Subcutaneous adipose tissue (tissue), 4 donors: ENCODE data around the gene CLIC5. TPM values are rescaled to one million over a fixed set of nuclear protein-coding genes. Genes with fewer than 3 reads are reported as not detected.

ENCODE experiments used
- total RNA-seq, 4 donors: library from RNA; depleted of rRNA; stranded (reverse); fragments of >200 nt; gene quantifications; one replicate each; pipeline ENCODE4 v1.1.0, GENCODE V29; 2016
- TF ChIP-seq, protein P1 (sequence below): fragments of 450-650 bp; IDR thresholded peaks from one replicate; pipeline ENCODE4 v1.5.1; 2016; ENCODE audit warnings: low read depth, mild to moderate bottlenecking, control low read depth, antibody characterized with exemption, moderate library complexity

CLIC5 gene
- total RNA-seq, 4 donors from 2014 or later: 2.0 to 15.2 (median 8.5) TPM

DNA sequence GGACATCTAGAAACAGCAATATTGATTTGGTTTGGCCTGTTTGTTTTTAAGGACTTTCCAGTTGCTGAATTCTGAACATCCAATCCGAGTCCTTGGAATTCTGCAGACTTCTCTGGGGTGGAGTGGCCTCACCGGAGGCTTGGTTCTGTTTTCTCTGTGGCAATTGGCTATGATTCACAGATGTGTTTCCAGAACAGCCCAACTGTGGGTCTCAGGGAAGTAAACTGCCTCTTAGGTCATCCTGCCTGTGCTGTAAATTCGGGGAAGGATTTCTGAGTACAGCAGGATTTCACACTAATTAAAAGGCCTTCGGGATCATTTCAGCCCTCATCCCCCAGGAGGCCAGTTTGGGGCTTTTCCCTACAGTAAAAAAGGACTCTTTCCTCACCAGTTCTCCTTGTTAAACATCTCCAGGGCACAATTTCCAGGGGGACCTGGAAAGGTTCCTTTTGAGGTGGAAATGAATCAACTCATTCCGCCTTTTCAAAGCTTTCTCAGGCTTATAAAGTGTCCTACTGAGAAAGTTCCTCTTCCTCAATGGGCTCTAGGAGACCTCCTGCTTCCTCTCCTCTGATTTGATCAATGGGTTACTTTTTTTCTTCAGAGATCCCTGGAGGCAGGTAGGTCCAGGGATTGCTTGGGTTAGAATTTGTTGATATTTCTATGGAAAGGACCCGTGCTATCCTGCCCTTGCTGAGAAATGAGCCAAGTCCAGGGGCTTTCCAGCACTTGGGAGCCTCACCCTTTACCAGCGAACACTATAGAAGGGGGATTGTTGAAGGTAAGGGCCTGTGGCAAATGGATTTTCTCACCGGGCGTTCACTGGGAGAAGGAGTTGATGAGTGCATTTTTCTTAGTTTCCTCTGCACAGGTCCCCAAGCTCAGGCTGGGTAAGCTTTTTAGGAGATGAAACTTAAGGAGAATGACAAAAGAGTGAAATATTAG lies 114.6 kb downstream of the CLIC5 start:
- TF ChIP-seq, protein P1, sequence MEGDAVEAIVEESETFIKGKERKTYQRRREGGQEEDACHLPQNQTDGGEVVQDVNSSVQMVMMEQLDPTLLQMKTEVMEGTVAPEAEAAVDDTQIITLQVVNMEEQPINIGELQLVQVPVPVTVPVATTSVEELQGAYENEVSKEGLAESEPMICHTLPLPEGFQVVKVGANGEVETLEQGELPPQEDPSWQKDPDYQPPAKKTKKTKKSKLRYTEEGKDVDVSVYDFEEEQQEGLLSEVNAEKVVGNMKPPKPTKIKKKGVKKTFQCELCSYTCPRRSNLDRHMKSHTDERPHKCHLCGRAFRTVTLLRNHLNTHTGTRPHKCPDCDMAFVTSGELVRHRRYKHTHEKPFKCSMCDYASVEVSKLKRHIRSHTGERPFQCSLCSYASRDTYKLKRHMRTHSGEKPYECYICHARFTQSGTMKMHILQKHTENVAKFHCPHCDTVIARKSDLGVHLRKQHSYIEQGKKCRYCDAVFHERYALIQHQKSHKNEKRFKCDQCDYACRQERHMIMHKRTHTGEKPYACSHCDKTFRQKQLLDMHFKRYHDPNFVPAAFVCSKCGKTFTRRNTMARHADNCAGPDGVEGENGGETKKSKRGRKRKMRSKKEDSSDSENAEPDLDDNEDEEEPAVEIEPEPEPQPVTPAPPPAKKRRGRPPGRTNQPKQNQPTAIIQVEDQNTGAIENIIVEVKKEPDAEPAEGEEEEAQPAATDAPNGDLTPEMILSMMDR: no peak

DNA sequence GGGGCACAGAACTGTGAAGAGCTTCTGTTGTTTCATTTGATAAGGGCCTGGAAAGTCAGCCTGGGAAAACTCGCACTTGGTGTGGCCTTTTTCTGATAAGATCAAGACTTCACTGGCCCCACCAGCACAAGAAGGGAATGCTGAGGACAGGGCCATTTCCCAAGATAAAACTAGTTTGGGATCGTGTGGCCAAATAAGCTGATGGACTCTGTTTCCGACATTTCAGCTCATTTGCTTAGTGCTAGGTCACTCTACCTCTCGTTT lies 116.0 kb downstream of the CLIC5 start:
- TF ChIP-seq, protein P1: no peak

DNA sequence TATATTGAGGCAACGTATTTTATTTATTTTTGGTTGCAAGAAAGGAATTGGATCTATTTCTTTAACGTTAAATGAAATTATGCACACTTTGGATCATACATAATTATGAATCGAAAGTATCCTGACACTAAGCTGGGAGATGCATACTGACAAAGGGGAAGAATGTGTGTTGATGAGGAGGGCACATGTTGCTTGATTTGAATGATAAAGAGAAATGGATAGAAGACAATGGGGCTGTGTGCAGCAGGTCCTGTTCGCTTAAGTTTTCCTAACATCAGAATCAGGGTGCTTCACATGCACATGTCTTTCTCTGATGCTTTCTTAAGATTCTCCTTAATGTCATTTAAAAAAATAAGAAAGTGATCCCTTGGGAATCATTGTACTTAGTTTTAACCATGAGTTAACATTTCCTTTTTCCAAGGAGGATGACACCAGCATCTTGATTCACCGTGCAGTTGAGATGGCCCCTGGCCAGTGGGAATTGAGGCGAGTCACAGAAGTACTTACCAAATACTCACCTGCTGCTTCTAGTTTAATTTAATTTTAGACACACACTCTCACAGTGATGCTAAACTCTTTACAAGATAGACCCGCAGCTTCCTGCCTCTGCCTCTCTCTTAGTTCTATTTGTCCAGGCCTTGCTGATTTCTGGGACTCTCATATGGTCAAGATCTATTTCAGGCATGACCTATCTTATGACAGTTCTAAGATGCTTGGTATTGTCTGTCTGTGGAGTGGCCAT lies 116.5 kb downstream of the CLIC5 start:
- TF ChIP-seq, protein P1: no peak

DNA sequence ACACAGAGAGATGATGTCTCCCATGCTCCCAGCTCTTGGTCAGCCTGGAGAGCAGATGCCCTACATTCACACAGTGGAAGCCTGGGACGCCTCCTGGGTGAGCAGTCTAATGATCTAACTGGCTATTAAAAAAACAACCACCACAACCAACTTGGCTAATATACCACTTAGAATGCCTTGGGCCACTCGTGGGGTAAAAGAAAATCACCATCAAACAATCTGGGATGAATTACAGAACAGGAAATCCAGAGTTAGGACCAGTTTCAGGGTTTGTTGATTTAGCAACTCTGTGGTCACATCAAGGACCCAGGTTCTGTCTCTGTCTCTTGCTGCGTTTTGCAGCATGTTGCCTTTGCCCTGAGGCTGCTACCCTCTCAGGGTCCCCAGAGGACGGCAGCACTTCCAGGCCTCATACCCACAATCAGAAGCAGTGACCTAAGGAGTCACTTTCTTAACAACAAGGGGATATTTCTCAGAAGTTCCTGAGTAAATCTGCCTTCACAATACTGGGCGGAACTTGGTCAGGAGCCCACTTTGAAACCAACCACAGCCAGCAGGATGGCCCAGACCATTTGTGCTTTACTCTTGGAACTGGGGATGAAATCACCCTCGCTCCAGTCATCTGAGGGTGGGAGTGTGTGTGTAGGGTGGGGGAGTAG lies 118.7 kb downstream of the CLIC5 start:
- TF ChIP-seq, protein P1: no peak

DNA sequence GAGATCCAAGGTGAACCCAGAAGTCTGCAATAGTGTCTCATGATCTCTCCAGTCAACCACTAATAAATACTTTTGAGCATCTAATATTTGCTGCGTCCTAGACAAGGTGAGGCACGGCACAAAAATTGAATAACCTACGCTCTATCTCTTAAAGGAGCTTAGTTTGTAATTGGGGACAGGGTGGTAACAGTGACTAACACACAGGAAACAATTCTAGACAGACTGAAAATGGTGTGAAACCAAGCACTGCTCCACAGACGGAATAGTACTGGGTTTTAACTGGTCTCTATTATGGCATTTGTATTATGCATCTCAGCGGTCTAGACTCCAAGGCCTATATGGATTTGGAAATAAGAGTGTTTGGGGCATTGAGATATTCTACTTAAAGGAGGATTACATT lies 120.1 kb downstream of the CLIC5 start:
- TF ChIP-seq, protein P1: no peak

DNA sequence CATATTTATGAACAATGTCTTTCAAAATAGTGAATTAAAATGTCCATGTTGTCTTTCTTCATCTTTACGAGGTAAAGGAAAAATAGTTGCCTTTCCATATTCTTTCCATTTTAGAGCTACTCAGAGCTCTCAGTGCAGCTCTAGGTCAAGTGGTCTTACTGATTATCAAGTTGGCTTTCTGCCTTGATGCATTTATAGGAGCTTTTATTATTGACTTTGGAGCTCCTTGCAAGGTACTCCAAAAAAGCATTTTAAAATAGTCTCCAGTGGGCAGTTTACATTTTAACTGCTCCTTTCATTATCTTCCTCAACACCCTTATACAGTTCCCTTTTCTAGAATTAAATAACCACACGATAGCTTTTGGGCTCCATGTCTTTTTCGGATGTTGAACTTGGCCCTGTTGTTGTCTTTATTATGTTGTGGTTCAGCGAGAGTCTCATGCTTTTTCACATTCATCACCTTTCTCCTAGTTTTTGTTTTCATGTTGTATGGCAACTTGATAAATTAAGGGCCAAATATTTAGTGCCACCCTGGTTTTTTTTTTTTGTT lies 122.9 kb downstream of the CLIC5 start:
- TF ChIP-seq, protein P1: no peak

DNA sequence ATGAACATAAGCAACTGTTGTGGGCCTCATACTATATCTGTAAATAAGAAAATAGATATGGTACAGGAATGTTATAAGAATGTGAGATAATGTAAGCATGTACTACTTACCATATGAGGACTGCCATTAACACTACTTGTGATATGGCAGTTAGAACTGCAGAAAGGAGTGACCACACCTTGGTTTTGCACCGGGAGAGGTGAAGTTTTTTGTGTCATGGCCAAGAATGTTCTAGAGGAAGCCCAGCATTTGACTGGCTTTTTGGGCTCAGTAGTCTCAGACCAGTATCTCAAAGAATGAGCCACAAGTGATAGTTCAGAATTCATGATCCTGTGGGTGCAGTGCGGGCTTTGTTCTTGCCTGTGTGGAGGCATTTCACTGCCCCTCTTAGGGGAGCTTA lies 123.5 kb downstream of the CLIC5 start:
- TF ChIP-seq, protein P1: no peak
